Heart left ventricle (tissue), 13 donors: ENCODE data around the gene MEGF11.

Experiments
- POLR2A ChIP-seq, 2 donors: fragments of 450-650 bp; IDR thresholded peaks; one replicate each; pipeline ENCODE4 v1.6.1; 2017; ENCODE audit warnings: antibody characterized with exemption in 2 of 2, mild to moderate bottlenecking in 2 of 2, moderate library complexity in 2 of 2
- TF ChIP-seq, protein P1 (sequence below), 12 donors: fragments of 200-600 bp; sonication (generic) in 4 of 12; IDR thresholded peaks; one replicate each; pipeline versions ENCODE4 v1.5.0 to v1.8.0; 2018 to 2022; ENCODE audit warnings: antibody characterized with exemption in 12 of 12, mild to moderate bottlenecking in 5 of 12
- donor health status: ischemic (EF 13 %, LVEDD 7.1; RV severe dilation, severe dysfunction).
- donor health status: DM: no; HTN: yes; CAD: no.
- donor health status: DM: no; HTN: no; CAD: no.
- donor health status: ischemic (EF 25% LVEDD 6.9; RV normal size, moderate dysfunction).
- donor health status: ischemic (EF 25% LVEDD 5.7; RV mildly dilated, moderate dysfunction).
- donor health status: ischemic (EF 35%, LVEDD 5.7; RV mildly dilated, moderate dysfunction).
- donor health status: nonischemic (EF 11% LVEDD 7.7; RV severe dilation, severe dysfunction).
- donor health status: DM: yes; HTN: yes; CAD: no.
- donor health status: PGD.
- donor health status: ischemic (EF 29% LVEDD 5.4; RV normal size, mild dysfunction).
- donor health status: nonischemic (EF 23%, LVEDD 6.1; RV moderate dilation, normal function).

DNA sequence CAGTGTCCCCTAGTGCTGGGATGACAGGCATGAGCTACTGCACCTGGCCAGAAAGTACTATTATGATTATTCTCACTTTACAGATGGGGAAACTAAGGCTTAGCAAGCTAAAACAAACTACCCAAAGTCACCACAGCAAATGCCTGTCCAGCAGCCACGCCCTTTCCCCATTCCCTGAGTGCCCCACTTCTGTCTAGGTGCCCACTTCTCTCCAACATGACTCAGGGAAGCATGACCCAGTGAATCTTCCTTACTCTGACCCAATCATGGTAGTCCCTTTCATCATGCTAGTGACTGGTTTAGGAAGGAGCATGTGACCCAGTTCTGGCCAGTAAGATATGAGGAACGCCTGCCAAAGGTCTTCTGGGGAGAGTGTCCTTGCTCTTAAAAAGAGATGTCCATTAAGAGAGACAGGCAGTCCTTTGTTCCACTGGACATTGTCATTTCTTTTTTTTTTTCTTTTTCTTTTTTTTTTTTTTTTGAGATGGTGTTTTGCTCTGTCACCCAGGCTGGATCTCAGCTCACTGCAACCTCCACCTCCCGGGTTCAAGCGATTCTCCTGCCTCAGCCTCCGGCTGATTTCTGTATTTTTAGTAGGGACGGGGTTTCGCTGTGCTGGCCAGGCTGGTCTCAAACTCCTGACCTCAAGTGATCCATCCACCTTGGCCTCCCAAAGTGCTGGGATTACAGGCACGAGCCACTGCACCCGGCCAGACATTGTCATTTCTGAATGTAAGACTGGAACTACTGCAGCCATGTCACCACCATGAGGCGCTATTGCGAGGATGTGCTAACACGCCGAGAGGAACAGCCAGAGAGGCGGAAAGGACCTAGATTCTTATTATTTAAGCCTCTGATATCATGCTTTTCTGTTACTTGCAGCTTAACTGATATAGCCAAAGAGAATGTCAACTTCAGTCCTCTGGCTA is 19.8 kb downstream of the MEGF11 start:
- TF ChIP-seq POLR2A (IDR thresholded peaks at IDR 0.05) = no peak
- TF ChIP-seq, protein P1, sequence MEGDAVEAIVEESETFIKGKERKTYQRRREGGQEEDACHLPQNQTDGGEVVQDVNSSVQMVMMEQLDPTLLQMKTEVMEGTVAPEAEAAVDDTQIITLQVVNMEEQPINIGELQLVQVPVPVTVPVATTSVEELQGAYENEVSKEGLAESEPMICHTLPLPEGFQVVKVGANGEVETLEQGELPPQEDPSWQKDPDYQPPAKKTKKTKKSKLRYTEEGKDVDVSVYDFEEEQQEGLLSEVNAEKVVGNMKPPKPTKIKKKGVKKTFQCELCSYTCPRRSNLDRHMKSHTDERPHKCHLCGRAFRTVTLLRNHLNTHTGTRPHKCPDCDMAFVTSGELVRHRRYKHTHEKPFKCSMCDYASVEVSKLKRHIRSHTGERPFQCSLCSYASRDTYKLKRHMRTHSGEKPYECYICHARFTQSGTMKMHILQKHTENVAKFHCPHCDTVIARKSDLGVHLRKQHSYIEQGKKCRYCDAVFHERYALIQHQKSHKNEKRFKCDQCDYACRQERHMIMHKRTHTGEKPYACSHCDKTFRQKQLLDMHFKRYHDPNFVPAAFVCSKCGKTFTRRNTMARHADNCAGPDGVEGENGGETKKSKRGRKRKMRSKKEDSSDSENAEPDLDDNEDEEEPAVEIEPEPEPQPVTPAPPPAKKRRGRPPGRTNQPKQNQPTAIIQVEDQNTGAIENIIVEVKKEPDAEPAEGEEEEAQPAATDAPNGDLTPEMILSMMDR (IDR thresholded peaks at IDR 0.05) = no peak
